ENCODE data around the gene GRK3. TPM values are rescaled to one million over a fixed set of nuclear protein-coding genes. Genes with fewer than 3 reads are reported as not detected.

Gene GRK3
- total and polyA plus RNA-seq, 10 of the 15 experiments (the other 5 are each of a cell fraction or from before 2014, with no cell fraction given): 3.1 to 35.1 (median 14.7) TPM

- H3K4me3 ChIP-seq: no peak overlapping the region
- ATAC-seq (no peak), DNase-seq (ENCODE audit: low read depth, low spot score) (no peak), FAIRE-seq (no peak)
- H3K79me2 ChIP-seq (ENCODE audit: control insufficient read depth, insufficient read depth, low read length): no peaks in the 10 kb centered on the region
- intact Hi-C loops (cut with micrococcal nuclease; ENCODE audit: unreplicated experiment): no loop called here
- H3K36me3 ChIP-seq (ENCODE audit: control insufficient read depth in 2 of 2, insufficient read depth in 2 of 2, low read length in 1 of 2): peaks cover 3 to 10% of the 10 kb centered on the region in 2 experiments; a peak in 3 of 4 replicates
- H4K20me1 ChIP-seq (ENCODE audit: control insufficient read depth, insufficient read depth): no peaks in the 10 kb centered on the region
- H3K27ac ChIP-seq (ENCODE audit: control insufficient read depth, insufficient read depth): no peak overlapping the region
- no peak for TF ChIP-seq HDAC6 (IDR thresholded peaks at IDR 0.05; ENCODE audit: unreplicated experiment)
- no peak for TF ChIP-seq MTA3 (IDR thresholded peaks at IDR 0.05; ENCODE audit: borderline replicate concordance, low read length)
- TF ChIP-seq SUPT20H (IDR thresholded peaks at IDR 0.05; ENCODE audit: borderline replicate concordance, control insufficient read depth, low read depth, low read length): no peak
- TF ChIP-seq NR2C1 (IDR thresholded peaks at IDR 0.05): no peak
- no peak for TF ChIP-seq EGR1 (IDR thresholded peaks at IDR 0.05; ENCODE audit: borderline replicate concordance in 1 of 2, low read depth in 2 of 2, low read length in 2 of 2)
- no peak for TF ChIP-seq FOXK2 (IDR thresholded peaks at IDR 0.05)
- TF ChIP-seq ETV6 (conservative IDR thresholded peaks at IDR 0.05 in 1 of 2, IDR thresholded peaks at IDR 0.05 in 1 of 2; ENCODE audit: borderline replicate concordance in 1 of 2, low read depth in 1 of 2): no peak
- no peak for TF ChIP-seq NBN (IDR thresholded peaks at IDR 0.05)
- TF ChIP-seq DPF2 (IDR thresholded peaks at IDR 0.05): no peak
- H3K9me3 ChIP-seq (replicated peaks; ENCODE audit: control insufficient read depth, insufficient read depth, low read length): no peaks in the 10 kb centered on the region
- peaks cover 5% of the 10 kb centered on the region; the same call in 1 of the 2 replicates for H3K4me1 ChIP-seq (ENCODE audit: control insufficient read depth, insufficient read depth, low read length)
- no peaks in the 10 kb centered on the region for H3K27me3 ChIP-seq (replicated peaks in 1 of 2; ENCODE audit: control insufficient read depth in 2 of 2, insufficient read depth in 2 of 2, low read length in 1 of 2)
- no peak overlapping the region for H3K4me2 ChIP-seq (ENCODE audit: control insufficient read depth, insufficient read depth)
- H3K9ac ChIP-seq (ENCODE audit: control insufficient read depth, insufficient read depth, low read length): no peak overlapping the region
- ChIA-PET POLR2A (interaction anchor here (1.0 kb wide), 1 partner anchor 12 kb away, joined by 4 read pairs; no protein-coding TSS in a partner anchor), CTCF (interaction anchor here (0.8 to 1.7 kb wide), 2 partner anchors 11 to 59 kb away, joined by 3 to 6 read pairs; no protein-coding TSS in a partner anchor), RAD21 (ENCODE audit: unreplicated experiment) (no interaction called here), SMC1A (ENCODE audit: uncharacterized antibody, unreplicated experiment) (interaction anchor here (0.8 to 1.2 kb wide), 2 partner anchors 13 to 19 kb away, joined by 3 to 4 read pairs; no protein-coding TSS in a partner anchor)
- in situ Hi-C loops (cut with MboI): no loop called here
- no TSS peak for BruUV-seq (replicated peaks)
- WGBS (ENCODE audit: insufficient coverage, insufficient replicate concordance, low lambda C conversion rate, missing lambda C conversion rate): 97% methylated on average over 7 of the region's 7 CpGs
- no peak overlapping the region for H2AFZ ChIP-seq (ENCODE audit: control insufficient read depth, low read depth, low read length)
These were observed 149.6 kb downstream of the GRK3 start for GRCh38 chr22:25714070-25714469.

Data from GM12878 (cell line).